K562 (cell line): ENCODE measurements around the gene VPS37D. TPM values are rescaled to one million over a fixed set of nuclear protein-coding genes. Genes with fewer than 3 reads are reported as not detected.

Source experiments
- ARID3A ChIP-seq: IDR thresholded peaks from 2 replicates; pipeline ENCODE4 v1.6.1; 2012; ENCODE audit warnings: low read depth, low read length, improper control_type of control experiment, borderline replicate concordance
- EHMT2 ChIP-seq: fragments of 450-650 bp; IDR thresholded peaks from 2 replicates; pipeline ENCODE4 v1.6.1; 2018; ENCODE audit warnings: antibody characterized with exemption
- HMG20B ChIP-seq: fragments of 250-450 bp; sonication (Bioruptor Pico); IDR thresholded peaks from 2 replicates; pipeline ENCODE4 v1.5.0; 2021; ENCODE audit warnings: mild to moderate bottlenecking
- IRF9 ChIP-seq: fragments of 450-650 bp; IDR thresholded peaks from 2 replicates; pipeline ENCODE4 v1.6.1; 2016; ENCODE audit warnings: missing biosample characterization, missing genetic modification characterization
- MAFG ChIP-seq: fragments of 450-650 bp; conservative IDR thresholded peaks from 2 replicates; pipeline ENCODE4 v1.6.1; 2016; ENCODE audit warnings: missing genetic modification characterization, missing compliant biosample characterization
- MAFK ChIP-seq: IDR thresholded peaks from 2 replicates; pipeline ENCODE4 v1.6.1; 2011; ENCODE audit warnings: low read length, improper control_type of control experiment
- MEIS2 ChIP-seq: fragments of 450-650 bp; IDR thresholded peaks from 2 replicates; pipeline ENCODE4 v1.6.1; 2014; ENCODE audit warnings: mild to moderate bottlenecking; ENCODE audit not compliant: partially characterized antibody
- MIER1 ChIP-seq: fragments of 450-650 bp; IDR thresholded peaks from 2 replicates; pipeline ENCODE4 v1.6.1; 2016; ENCODE audit warnings: antibody characterized with exemption, mild to moderate bottlenecking, low read depth
- NCOA4 ChIP-seq: fragments of 450-650 bp; IDR thresholded peaks from 2 replicates; pipeline ENCODE4 v1.6.1; 2018; ENCODE audit warnings: mild to moderate bottlenecking; ENCODE audit not compliant: partially characterized antibody
- NCOA6 ChIP-seq: fragments of 450-650 bp; IDR thresholded peaks from 2 replicates; pipeline ENCODE4 v1.6.1; 2017; ENCODE audit warnings: mild to moderate bottlenecking
- NFIC ChIP-seq: fragments of 450-650 bp; IDR thresholded peaks from 2 replicates; pipeline ENCODE4 v1.6.1; 2017; ENCODE audit warnings: mild to moderate bottlenecking, inconsistent platforms
- NUFIP1 ChIP-seq: fragments of 450-650 bp; IDR thresholded peaks from 2 replicates; pipeline ENCODE4 v1.6.1; 2018; ENCODE audit not compliant: partially characterized antibody
- RBFOX2 ChIP-seq: fragments of 200-400 bp; formaldehyde crosslinking; IDR thresholded peaks from 2 replicates; pipeline ENCODE4 v1.6.1; 2017; ENCODE audit warnings: low read depth, mild to moderate bottlenecking, low read length, moderate library complexity
- RBM14 ChIP-seq: fragments of 200-400 bp; formaldehyde crosslinking; IDR thresholded peaks from 2 replicates; pipeline ENCODE4 v1.6.1; 2018; ENCODE audit warnings: low read depth, mild to moderate bottlenecking, low read length, moderate library complexity, borderline replicate concordance; ENCODE audit not compliant: insufficient read depth
- RBM17 ChIP-seq: fragments of 200-400 bp; formaldehyde crosslinking; IDR thresholded peaks from 2 replicates; pipeline ENCODE4 v1.6.1; 2017; ENCODE audit warnings: low read depth, mild to moderate bottlenecking, low read length, borderline replicate concordance
- RERE ChIP-seq: sonication (generic); formaldehyde crosslinking; IDR thresholded peaks from 2 replicates; pipeline ENCODE4 v1.8.0; 2023; ENCODE audit warnings: missing genetic modification reagents, mild to moderate bottlenecking, borderline replicate concordance
- STAG1 ChIP-seq: sonication (generic); formaldehyde crosslinking; IDR thresholded peaks from 2 replicates; pipeline ENCODE4 v1.5.0; 2020; ENCODE audit warnings: missing genetic modification reagents, borderline replicate concordance
- TSC22D4 ChIP-seq: fragments of 450-650 bp; IDR thresholded peaks from 2 replicates; pipeline ENCODE4 v1.6.1; 2016; ENCODE audit warnings: missing genetic modification characterization, missing biosample characterization, control low read depth
- ZNF561 ChIP-seq: fragments of 450-650 bp; formaldehyde crosslinking; conservative IDR thresholded peaks from 2 replicates; pipeline ENCODE4 v1.4.0; 2020; ENCODE audit warnings: mild to moderate bottlenecking, moderate library complexity
- ZNF695 ChIP-seq: fragments of 450-650 bp; formaldehyde crosslinking; IDR thresholded peaks from 2 replicates; pipeline ENCODE4 v1.4.0; 2020; ENCODE audit warnings: mild to moderate bottlenecking, moderate library complexity
- ZNF75A ChIP-seq: fragments of 450-650 bp; formaldehyde crosslinking; IDR thresholded peaks from 2 replicates; pipeline ENCODE4 v1.4.0; 2020; ENCODE audit warnings: mild to moderate bottlenecking
- polyA plus RNA-seq, 8 experiments: library from polyadenylated mRNA; depleted of rRNA in 4 of 8; stranded (reverse) in 5 of 8; unstranded in 3 of 8; fragments of >200 nt; fragmentation: Nextera tagmentation in 2 of 8; fragmentation: Illumina TruSeq in 1 of 8; extraction: Ambion mirVana in 2 of 8; extraction: Trizol in 1 of 8; gene quantifications; 2 replicates each; pipeline versions ENCODE4 v1.2.1 to v1.2.3, GENCODE V29; 2011 to 2014; ENCODE audit warnings: inconsistent platforms in 1 of 8, missing spikeins in 1 of 8
- total RNA-seq, 7 experiments: library from RNA; depleted of rRNA in 6 of 7; stranded (reverse); fragments of >200 nt in 6 of 7; fragmentation: Illumina TruSeq in 2 of 7; extraction: Trizol in 2 of 7; gene quantifications; 2 replicates each; pipeline versions ENCODE4 v1.2.1 to v1.2.3, GENCODE V29; 2011 to 2021; ENCODE audit warnings: low replicate concordance in 1 of 7

Gene VPS37D
- total and polyA plus RNA-seq, 9 of the 15 experiments (the other 6 are each of a cell fraction or from before 2014, with no cell fraction given): 0.25 to 2.3 (median 1.0) TPM; not detected in 3

GRCh38 chr7:73683056-73683787, 15.6 kb downstream of the VPS37D start, which contains the start of the genes BUD23 and DNAJC30 (continued):
- 0 out of 2 replicates have a peak, but pooled peaks have one; percentile 36 for TF ChIP-seq RERE
- TF ChIP-seq TSC22D4 (tag): no peak
- peak; percentile 47; the same call in 1 of the 2 replicates for TF ChIP-seq EHMT2
- no peak for TF ChIP-seq MAFG (tag)
- no peak for TF ChIP-seq MIER1
- no peak for TF ChIP-seq MAFK
- no peak for TF ChIP-seq ARID3A
- TF ChIP-seq IRF9: no peak
- no peak for TF ChIP-seq NUFIP1
- TF ChIP-seq ZNF695 (CRISPR knock-in tag): no peak
- TF ChIP-seq ZNF561 (CRISPR knock-in tag): no peak
- no peak for TF ChIP-seq NCOA4
- TF ChIP-seq NFIC: peak; percentile 48; the same call in 1 of the 2 replicates
- TF ChIP-seq STAG1 (CRISPR knock-in tag): peak; percentile 57; the same call in 1 of the 2 replicates
- no peak for TF ChIP-seq ZNF75A (CRISPR knock-in tag)
- TF ChIP-seq RBM14: no peak
- TF ChIP-seq NCOA6: no peak
- no peak for TF ChIP-seq RBM17
- no peak for TF ChIP-seq HMG20B
- TF ChIP-seq MEIS2: no peak
- TF ChIP-seq RBFOX2: peak; percentile 95
